ENCODE results near the gene ARHGAP27.

ARHGAP27 gene

GRCh38 chr17:45410144-45411091, 22.3 kb downstream of the ARHGAP27 start:
- FAIRE-seq (no peak), DNase-seq (ENCODE audit: insufficient read length, low spot score) (no peak)
- no peak for TF ChIP-seq POLR2A (IDR thresholded peaks at IDR 0.05; ENCODE audit: low read depth, low read length)

GRCh38 chr17:45409659-45410076, 23.0 kb downstream of the ARHGAP27 start:
- FAIRE-seq: no peak
- no peak for DNase-seq (ENCODE audit: insufficient read length, low spot score)
- no peak for TF ChIP-seq POLR2A (IDR thresholded peaks at IDR 0.05; ENCODE audit: low read depth, low read length)

GRCh38 chr17:45408611-45409421, 23.9 kb downstream of the ARHGAP27 start:
- DNase-seq (ENCODE audit: insufficient read length, low spot score) (no peak), FAIRE-seq (no peak)
- no peak for TF ChIP-seq POLR2A (IDR thresholded peaks at IDR 0.05; ENCODE audit: low read depth, low read length)

GRCh38 chr17:45406107-45406506, 26.6 kb downstream of the ARHGAP27 start:
- no peak for FAIRE-seq
- no peak for DNase-seq (ENCODE audit: insufficient read length, low spot score)
- no peak for TF ChIP-seq POLR2A (IDR thresholded peaks at IDR 0.05; ENCODE audit: low read depth, low read length)

GRCh38 chr17:45405250-45406086, 27.2 kb downstream of the ARHGAP27 start:
- TF ChIP-seq POLR2A (IDR thresholded peaks at IDR 0.05; ENCODE audit: low read depth, low read length): no peak
- FAIRE-seq (no peak), DNase-seq (ENCODE audit: insufficient read length, low spot score) (no peak)

- FAIRE-seq: no peak
- DNase-seq (ENCODE audit: insufficient read length, low spot score): no peak
- no peak for TF ChIP-seq POLR2A (IDR thresholded peaks at IDR 0.05; ENCODE audit: low read depth, low read length)
These were observed 27.8 kb downstream of the ARHGAP27 start for GRCh38 chr17:45404870-45405249.

- no peak for TF ChIP-seq POLR2A (IDR thresholded peaks at IDR 0.05; ENCODE audit: low read depth, low read length)
- no peak for DNase-seq (ENCODE audit: insufficient read length, low spot score)
- FAIRE-seq: no peak
These were observed 28.7 kb downstream of the ARHGAP27 start for GRCh38 chr17:45403906-45404490.

GRCh38 chr17:45402916-45403315, 29.8 kb downstream of the ARHGAP27 start:
- no peak for DNase-seq (ENCODE audit: insufficient read length, low spot score)
- FAIRE-seq: no peak
- no peak for TF ChIP-seq POLR2A (IDR thresholded peaks at IDR 0.05; ENCODE audit: low read depth, low read length)

- FAIRE-seq (no peak), DNase-seq (ENCODE audit: insufficient read length, low spot score) (no peak)
- TF ChIP-seq POLR2A (IDR thresholded peaks at IDR 0.05; ENCODE audit: low read depth, low read length): no peak
These were observed 33.9 kb downstream of the ARHGAP27 start for GRCh38 chr17:45398800-45399199.

- DNase-seq (ENCODE audit: insufficient read length, low spot score) (no peak), FAIRE-seq (no peak)
- TF ChIP-seq POLR2A (IDR thresholded peaks at IDR 0.05; ENCODE audit: low read depth, low read length): no peak
These were observed 34.9 kb downstream of the ARHGAP27 start for GRCh38 chr17:45397796-45398195.

- no peak for TF ChIP-seq POLR2A (IDR thresholded peaks at IDR 0.05; ENCODE audit: low read depth, low read length)
- no peak for DNase-seq (ENCODE audit: insufficient read length, low spot score)
- no peak for FAIRE-seq
These were observed 36.0 kb downstream of the ARHGAP27 start for GRCh38 chr17:45396496-45397205.

- no peak for TF ChIP-seq POLR2A (IDR thresholded peaks at IDR 0.05; ENCODE audit: low read depth, low read length)
- FAIRE-seq (no peak), DNase-seq (ENCODE audit: insufficient read length, low spot score) (no peak)
These were observed 36.9 kb downstream of the ARHGAP27 start for GRCh38 chr17:45395569-45396415.
